ENCODE measurements around the gene OST4. TPM values are rescaled to one million over a fixed set of nuclear protein-coding genes. Genes with fewer than 3 reads are reported as not detected.

The OST4 gene
- 525 to 622 TPM (median 552 TPM) in 5 replicates for total RNA-seq (2022; extraction: Qiagen RNA extraction; ENCODE audit: low read depth)

GRCh38 chr2:27071277-27071989 is at the start of gene OST4:
OST4 (minus strand) TSS chr2:27071654.

GRCh38 chr2:27118525-27119329 is 47.3 kb upstream of the OST4 start, which contains the start of gene CGREF1:
CGREF1 (minus strand) TSS chr2:27119128; CDS start chr2:27104366, 14,762 bp downstream.

GRCh38 chr2:27086724-27087593 is 15.5 kb upstream of the OST4 start, which contains the start of gene KHK:
KHK (plus strand) TSS chr2:27086772; CDS start chr2:27087260, 488 bp downstream.

GRCh38 chr2:27078267-27079194 is 7.1 kb upstream of the OST4 start, which contains the start of gene EMILIN1:
EMILIN1 (plus strand) TSS chr2:27078615; CDS start chr2:27079066, 451 bp downstream.

GRCh38 chr2:27050996-27051901 is 20.2 kb downstream of the OST4 start, which contains the start of gene AGBL5:
AGBL5 (plus strand) TSS chr2:27051668; CDS start chr2:27052959, 1,291 bp downstream.

GRCh38 chr2:27032495-27033252 is 38.8 kb downstream of the OST4 start, which contains the start of gene TMEM214:
TMEM214 (plus strand) TSS chr2:27032965; CDS start chr2:27033016, 51 bp downstream.

Other genes starting within 250 kb of the OST4 start
- 2.9 to 5.5 TPM (median 4.7 TPM) in 5 replicates for gene DPYSL5, start 223.5 kb downstream of the OST4 start, total RNA-seq (2022; extraction: Qiagen RNA extraction; ENCODE audit: low read depth)
- gene MAPRE3, start 101.0 kb downstream of the OST4 start, total RNA-seq (2022; extraction: Qiagen RNA extraction; ENCODE audit: low read depth), result 9.9 to 14.1 TPM (median 11.9 TPM) in 5 replicates
- gene TMEM214, start 38.7 kb downstream of the OST4 start, total RNA-seq (2022; extraction: Qiagen RNA extraction; ENCODE audit: low read depth), result 54.4 to 68.6 TPM (median 67.5 TPM) in 5 replicates
- gene AGBL5, start 20.0 kb downstream of the OST4 start, total RNA-seq (2022; extraction: Qiagen RNA extraction; ENCODE audit: low read depth), result 28.3 to 34.2 TPM (median 31.0 TPM) in 5 replicates
- 0.32 to 0.56 TPM (median 0.45 TPM) in 5 replicates for gene EMILIN1, start 7.0 kb upstream of the OST4 start, total RNA-seq (2022; extraction: Qiagen RNA extraction; ENCODE audit: low read depth)
- gene KHK, start 15.1 kb upstream of the OST4 start, total RNA-seq (2022; extraction: Qiagen RNA extraction; ENCODE audit: low read depth), result 7.8 to 11.8 TPM (median 9.5 TPM) in 5 replicates
- gene CGREF1, start 47.5 kb upstream of the OST4 start, total RNA-seq (2022; extraction: Qiagen RNA extraction; ENCODE audit: low read depth), result 5.7 to 8.6 TPM (median 7.6 TPM) in 5 replicates
- gene ABHD1, start 52.2 kb upstream of the OST4 start, total RNA-seq (2022; extraction: Qiagen RNA extraction; ENCODE audit: low read depth), result 0.98 to 2.3 TPM (median 1.5 TPM) in 5 replicates
- 48.6 to 60.4 TPM (median 59.1 TPM) in 5 replicates for gene PREB, start 63.0 kb upstream of the OST4 start, total RNA-seq (2022; extraction: Qiagen RNA extraction; ENCODE audit: low read depth)
- not detected in 5 replicates for gene PRR30, start 67.8 kb upstream of the OST4 start, total RNA-seq (2022; extraction: Qiagen RNA extraction; ENCODE audit: low read depth)
- gene TCF23, start 77.3 kb upstream of the OST4 start, total RNA-seq (2022; extraction: Qiagen RNA extraction; ENCODE audit: low read depth), result not detected in 5 replicates
- 214 to 222 TPM (median 218 TPM) in 5 replicates for gene ATRAID, start 140.4 kb upstream of the OST4 start, total RNA-seq (2022; extraction: Qiagen RNA extraction; ENCODE audit: low read depth)
- 63.5 to 74.6 TPM (median 69.6 TPM) in 5 replicates for gene SLC5A6, start 140.6 kb upstream of the OST4 start, total RNA-seq (2022; extraction: Qiagen RNA extraction; ENCODE audit: low read depth)
- 49.8 to 63.2 TPM (median 59.4 TPM) in 5 replicates for gene CAD, start 145.7 kb upstream of the OST4 start, total RNA-seq (2022; extraction: Qiagen RNA extraction; ENCODE audit: low read depth)
- gene SLC30A3, start 191.4 kb upstream of the OST4 start, total RNA-seq (2022; extraction: Qiagen RNA extraction; ENCODE audit: low read depth), result 3.0 to 4.1 TPM (median 3.5 TPM) in 5 replicates
- gene DNAJC5G, start 203.8 kb upstream of the OST4 start, total RNA-seq (2022; extraction: Qiagen RNA extraction; ENCODE audit: low read depth), result not detected in 5 replicates
- 0.67 to 1.1 TPM (median 0.72 TPM) in 5 replicates for gene TRIM54, start 210.8 kb upstream of the OST4 start, total RNA-seq (2022; extraction: Qiagen RNA extraction; ENCODE audit: low read depth)
- gene UCN, start 236.8 kb upstream of the OST4 start, total RNA-seq (2022; extraction: Qiagen RNA extraction; ENCODE audit: low read depth), result 1.0 to 2.5 TPM (median 1.2 TPM) in 5 replicates

Data from A549 treated with GW870086 at 1 μM for 4 hours (cell line).